Tibial nerve (tissue), 3 donors: Measurements from ENCODE around the gene GRID1.

Source experiments
- POLR2A ChIP-seq, 2 donors: fragments of 450-650 bp; IDR thresholded peaks; one replicate each; pipeline ENCODE4 v1.6.1; 2017; ENCODE audit warnings: antibody characterized with exemption in 2 of 2, mild to moderate bottlenecking in 2 of 2, moderate library complexity in 2 of 2
- TF ChIP-seq, protein P1 (sequence below), 5 experiments: fragments of 200-600 bp in 3 of 5; fragments of 450-650 bp in 2 of 5; sonication (generic) in 3 of 5; IDR thresholded peaks; one replicate each; pipeline ENCODE4 v1.5.1; 2016 to 2019; ENCODE audit warnings: antibody characterized with exemption in 5 of 5, mild to moderate bottlenecking in 3 of 5, moderate library complexity in 2 of 5

DNA sequence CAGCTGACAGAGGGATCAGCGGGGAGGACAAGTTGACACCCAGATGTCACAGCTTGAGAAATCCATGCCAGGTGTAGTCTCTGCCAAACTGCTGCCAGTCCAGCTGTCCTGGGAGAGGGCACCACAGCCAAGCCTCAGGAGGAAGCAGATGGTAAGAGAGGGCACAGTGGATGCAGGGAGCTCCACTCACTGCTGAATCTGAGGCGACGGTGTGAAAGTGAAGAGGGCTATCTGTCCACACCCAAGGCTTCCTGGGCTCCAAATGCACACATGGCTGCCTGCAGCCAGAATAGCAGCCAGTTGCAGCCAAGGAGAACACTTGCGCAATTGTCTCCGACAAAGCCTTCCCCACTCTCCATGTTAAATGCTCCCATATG, 502.4 kb downstream of the GRID1 start:
- TF ChIP-seq, protein P1, sequence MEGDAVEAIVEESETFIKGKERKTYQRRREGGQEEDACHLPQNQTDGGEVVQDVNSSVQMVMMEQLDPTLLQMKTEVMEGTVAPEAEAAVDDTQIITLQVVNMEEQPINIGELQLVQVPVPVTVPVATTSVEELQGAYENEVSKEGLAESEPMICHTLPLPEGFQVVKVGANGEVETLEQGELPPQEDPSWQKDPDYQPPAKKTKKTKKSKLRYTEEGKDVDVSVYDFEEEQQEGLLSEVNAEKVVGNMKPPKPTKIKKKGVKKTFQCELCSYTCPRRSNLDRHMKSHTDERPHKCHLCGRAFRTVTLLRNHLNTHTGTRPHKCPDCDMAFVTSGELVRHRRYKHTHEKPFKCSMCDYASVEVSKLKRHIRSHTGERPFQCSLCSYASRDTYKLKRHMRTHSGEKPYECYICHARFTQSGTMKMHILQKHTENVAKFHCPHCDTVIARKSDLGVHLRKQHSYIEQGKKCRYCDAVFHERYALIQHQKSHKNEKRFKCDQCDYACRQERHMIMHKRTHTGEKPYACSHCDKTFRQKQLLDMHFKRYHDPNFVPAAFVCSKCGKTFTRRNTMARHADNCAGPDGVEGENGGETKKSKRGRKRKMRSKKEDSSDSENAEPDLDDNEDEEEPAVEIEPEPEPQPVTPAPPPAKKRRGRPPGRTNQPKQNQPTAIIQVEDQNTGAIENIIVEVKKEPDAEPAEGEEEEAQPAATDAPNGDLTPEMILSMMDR (IDR thresholded peaks at IDR 0.05) = no peak
- no peak for TF ChIP-seq POLR2A (IDR thresholded peaks at IDR 0.05)
